ENCODE data around the gene TTC39C. TPM values are rescaled to one million over a fixed set of nuclear protein-coding genes. Genes with fewer than 3 reads are reported as not detected.
"Not testable (repeated sequence)": the region's sequence is repeated elsewhere in the genome, so short reads cannot be mapped to it uniquely, and the experiment has no call there.

Gene TTC39C
- polyA plus RNA-seq, 12 donors: 2.5 to 17.0 (median 3.9) TPM; not detected in 2

DNA sequence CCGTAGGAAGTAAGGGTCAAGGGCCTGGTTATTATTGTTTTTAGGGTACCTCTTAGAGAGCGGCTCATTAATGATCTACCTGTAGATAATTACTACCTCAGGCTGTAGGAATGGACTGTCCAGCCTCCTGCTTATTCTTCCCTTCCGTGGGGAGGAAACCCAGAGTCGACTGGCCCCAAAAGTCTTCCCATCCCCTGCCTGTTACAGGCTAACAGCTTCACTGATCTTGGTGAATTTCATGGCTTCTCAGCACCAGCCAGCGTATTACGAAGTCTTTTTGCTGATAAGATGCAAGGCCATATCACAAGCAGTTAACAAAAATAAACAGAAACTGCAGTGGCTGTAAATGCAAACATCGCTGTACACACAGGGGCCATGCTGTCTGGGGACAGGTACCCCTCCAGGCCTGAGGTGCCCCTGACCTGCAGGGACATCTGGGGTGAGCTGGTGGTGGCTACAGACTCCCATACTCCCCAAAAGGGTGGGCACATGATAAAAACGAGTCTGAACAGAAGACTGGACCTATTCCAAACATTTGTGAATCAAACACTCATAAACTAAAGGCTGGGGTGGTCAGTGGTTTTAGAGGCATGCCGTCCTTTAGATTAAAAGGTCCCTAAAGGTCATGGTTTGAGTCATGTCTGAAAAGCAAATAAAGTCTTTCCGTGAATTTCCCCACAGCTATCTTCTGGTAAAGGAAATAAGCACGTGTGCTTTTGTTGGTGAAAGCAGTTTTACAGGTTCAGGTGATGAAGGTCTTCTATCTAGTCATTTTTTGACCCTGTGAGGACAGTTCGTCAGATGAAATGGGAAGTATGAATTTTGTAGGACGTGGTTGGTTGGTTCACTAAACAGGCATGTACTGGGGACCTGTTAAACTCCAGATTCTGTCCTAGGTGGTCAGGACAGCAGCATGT is 36.7 kb downstream of the TTC39C start:
- DNase-seq: no peak

DNA sequence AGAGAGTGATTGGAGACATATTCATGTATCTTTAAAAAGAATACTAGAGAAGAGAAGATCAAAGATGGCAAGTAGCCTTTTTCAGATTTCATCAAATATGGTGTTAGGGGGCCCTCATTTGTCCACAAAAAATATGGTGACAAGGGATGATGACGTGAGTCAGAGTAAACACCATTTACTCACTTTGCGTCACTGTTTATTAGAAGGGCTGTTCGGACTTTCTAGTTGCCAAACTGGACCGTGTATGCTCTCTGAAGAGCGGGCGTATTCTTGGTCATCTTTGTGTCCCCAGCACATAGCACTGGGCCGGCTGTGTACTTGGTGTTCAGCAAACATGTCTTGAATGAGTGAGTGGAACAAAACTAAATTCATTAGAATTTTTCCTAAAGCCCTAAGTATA is 37.5 kb downstream of the TTC39C start:
- DNase-seq: no peak

GRCh38 chr18:24053211-24053610 is 38.7 kb downstream of the TTC39C start:
- DNase-seq: no peak

GRCh38 chr18:24054130-24054529 is 39.6 kb downstream of the TTC39C start:
- DNase-seq: no peak

DNA sequence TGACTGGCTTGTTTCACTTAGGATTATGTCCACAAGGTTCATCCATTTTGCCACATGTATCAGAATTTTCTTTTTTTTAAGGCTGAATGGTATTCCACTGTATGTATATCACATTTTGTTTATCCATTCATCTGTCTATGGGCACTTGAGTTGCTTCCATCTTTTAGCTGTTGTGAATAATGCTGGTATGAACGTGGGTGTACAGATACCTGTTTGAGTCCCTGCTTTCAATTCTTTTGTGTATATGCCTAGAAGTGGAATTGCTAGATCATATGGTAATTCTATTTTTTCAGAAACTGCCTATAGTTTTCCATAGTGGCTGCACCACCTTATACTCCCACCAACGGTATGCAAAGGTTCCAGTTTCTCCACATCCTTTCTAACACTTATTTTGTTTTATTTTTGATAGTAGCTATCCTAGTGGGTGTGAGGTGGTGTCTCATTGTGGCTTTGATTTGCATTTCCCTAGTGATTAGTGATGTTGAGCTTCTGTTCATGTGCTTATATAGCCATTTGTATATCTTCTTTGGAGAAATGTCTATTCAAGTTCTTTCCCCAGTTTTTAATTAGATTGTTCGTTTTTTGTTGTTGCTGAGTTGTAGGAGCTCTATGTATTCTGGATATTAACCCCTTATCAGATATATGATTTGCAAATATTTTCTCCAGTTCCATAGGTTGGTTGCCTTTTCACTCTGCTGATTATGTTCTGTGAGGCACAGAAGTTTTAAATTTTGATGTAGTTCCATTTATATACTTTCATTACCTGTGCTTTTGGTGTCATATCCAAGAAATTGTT is 40.7 kb downstream of the TTC39C start:
- no peak for DNase-seq

DNA sequence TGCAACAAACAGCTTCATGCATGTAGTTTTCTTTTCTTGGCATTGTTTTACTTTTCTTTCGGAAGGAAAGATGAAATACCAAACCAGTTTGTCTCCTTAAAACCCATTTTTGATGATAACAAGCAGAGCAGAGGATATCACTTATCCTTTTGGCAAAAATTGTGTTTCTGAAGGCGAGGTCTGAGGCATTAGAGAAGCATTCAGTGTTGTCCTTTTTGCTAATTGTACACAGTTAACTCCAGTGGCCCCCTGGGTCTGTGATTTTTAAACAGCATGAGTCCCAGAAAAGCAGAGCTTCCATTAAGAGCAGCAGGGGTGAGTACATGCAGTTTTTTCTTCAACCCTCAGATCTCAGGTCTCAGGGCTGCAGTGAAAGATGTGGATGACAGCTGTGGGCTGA is 41.3 kb downstream of the TTC39C start:
- no peak for DNase-seq

- no peak for DNase-seq
Observed at GRCh38 chr18:24056506-24056905, 42.0 kb downstream of the TTC39C start.

DNA sequence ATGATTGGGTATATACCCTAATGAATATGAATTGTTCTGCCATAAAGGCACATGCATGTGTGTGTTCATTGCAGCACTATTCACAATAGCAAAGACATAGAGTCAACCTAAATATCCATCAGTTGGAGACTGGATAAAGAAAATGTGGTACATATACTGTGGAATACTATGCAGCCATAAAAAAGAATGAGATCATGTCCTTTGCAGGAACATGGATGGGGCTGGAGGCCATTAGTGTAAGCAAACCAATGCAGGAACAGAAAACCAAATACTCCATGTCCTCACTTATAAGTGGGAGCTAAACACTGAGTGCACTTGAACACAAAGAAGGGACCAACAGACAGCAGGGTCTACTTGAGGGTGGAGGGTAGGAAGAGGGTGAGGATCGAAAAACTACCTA is 43.2 kb downstream of the TTC39C start:
- no peak for DNase-seq

DNA sequence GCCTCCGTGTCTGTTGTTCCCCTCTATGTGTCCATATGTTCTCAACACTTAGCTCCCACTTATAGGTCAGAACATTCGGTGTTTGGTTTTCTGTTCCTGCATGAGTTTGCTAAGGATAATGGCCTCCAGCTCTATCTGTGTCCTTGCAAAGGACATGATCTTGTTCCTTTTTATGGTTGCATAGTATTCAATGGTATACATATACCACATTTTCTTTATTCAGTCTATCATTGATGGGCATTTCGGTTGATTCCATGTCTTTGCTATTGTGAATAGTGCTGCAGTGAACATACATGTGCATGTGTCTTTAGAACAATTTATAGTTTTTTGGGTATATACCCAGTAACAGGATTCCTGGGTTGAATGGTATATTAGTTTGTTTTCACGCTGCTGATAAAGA is 44.8 kb downstream of the TTC39C start:
- not testable (repeated sequence) for DNase-seq

DNA sequence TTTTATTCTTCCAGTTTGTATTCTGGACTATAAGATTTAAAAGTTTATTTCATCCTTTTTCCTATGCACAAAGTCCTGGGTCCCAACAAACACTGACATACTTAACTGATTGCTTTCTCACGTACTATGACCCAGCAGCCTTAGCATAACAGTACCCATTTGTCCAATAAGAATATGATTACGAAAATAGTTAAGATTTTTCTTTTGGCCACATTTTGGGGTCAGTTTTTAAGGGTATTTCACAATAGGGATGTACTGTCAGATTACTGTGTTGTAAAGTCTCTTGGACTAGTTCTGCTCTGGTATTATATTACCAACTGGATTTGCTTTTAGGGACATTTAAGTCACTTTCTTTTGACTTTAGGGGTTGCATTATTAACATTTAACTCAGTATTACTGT is 46.1 kb downstream of the TTC39C start:
- no peak for DNase-seq

GRCh38 chr18:24063121-24063731 is 48.7 kb downstream of the TTC39C start:
- DNase-seq: no peak

GRCh38 chr18:24064391-24065100 is 50.0 kb downstream of the TTC39C start:
- no peak for DNase-seq

GRCh38 chr18:24065906-24066305 is 51.4 kb downstream of the TTC39C start:
- no peak for DNase-seq

DNA sequence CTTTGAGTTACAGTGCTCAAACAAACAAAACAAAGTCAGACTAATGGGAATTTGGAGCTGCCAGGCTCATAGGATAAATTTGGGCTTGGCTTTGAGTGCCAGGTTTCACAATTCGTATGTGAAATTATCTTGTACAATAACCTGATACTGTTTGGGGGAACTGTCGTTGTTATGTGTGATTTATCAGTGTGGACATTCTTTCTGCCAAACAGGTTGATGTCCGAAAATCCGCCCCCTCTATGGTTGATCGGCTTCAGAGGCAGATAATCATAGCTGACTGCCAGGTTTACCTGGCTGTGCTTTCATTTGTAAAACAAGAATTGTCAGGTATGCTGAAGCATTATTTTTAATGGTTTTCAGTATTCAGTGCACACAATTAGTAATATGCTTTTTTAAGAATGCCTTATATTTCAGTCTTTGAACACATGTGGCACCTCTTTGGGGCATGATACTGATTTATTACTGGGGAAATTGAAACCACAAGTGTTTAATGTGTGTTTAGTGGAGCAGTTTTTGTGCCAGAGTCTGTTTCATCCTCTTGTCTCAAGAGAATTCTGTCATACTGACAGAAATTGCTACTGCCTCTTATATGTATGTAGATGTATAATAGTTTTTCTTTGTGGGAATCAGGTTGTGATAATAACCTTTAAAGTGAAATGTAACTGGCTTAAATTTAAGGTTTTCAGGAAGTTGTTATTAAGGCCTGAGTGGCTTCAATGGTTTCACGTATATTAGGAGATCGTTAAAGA is 54.6 kb downstream of the TTC39C start:
- no peak for DNase-seq

- DNase-seq: no peak
Observed at GRCh38 chr18:24071029-24071428, 56.5 kb downstream of the TTC39C start.

- no peak for DNase-seq
Observed at GRCh38 chr18:24071779-24072178, 57.2 kb downstream of the TTC39C start.

DNA sequence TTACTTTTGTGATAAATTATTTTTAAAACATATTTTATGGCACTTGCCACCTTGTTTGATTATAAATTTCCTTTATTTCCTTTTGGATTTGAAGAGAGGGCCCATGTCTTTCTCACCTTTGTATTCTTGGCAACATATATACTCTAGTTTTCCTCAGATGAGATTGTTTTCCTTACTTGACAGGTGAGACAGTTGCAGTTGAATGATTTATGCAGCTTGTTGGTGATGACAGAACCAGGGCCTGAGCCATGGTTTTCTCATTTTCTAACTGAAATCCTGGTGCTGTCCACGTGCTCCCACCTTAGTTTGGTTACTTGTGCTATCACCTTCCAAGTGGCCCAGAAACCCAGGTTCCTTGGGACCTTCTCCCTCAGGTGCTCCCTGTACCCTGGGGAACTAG is 58.2 kb downstream of the TTC39C start:
- no peak for DNase-seq

GRCh38 chr18:24073791-24074190 is 59.2 kb downstream of the TTC39C start:
- no peak for DNase-seq

- not testable (repeated sequence) for DNase-seq
Observed at GRCh38 chr18:24074757-24075156, 60.2 kb downstream of the TTC39C start.

- no peak for DNase-seq
Observed at GRCh38 chr18:24075767-24076597, 61.4 kb downstream of the TTC39C start.
